Glutamatergic neuron (in vitro differentiated cells): ENCODE results near the gene AJM1. TPM values are rescaled to one million over a fixed set of nuclear protein-coding genes. Genes with fewer than 3 reads are reported as not detected.

Experiments used
- DNase-seq: peaks from one replicate; pipeline ENCODE4 v3.0.0; 2022
- H3K27ac Mint-ChIP-seq: one replicate; pipeline ENCODE4 v1.8.0; 2020; ENCODE audit warnings: mild to moderate bottlenecking, mixed read lengths, inconsistent platforms; ENCODE audit not compliant: unreplicated experiment
- H3K27me3 Mint-ChIP-seq: one replicate; pipeline ENCODE4 v1.8.0; 2020; ENCODE audit warnings: mild to moderate bottlenecking, moderate library complexity, mixed read lengths, inconsistent platforms; ENCODE audit not compliant: unreplicated experiment
- H3K36me3 Mint-ChIP-seq: one replicate; pipeline ENCODE4 v1.8.0; 2020; ENCODE audit warnings: mild to moderate bottlenecking, mixed read lengths, inconsistent platforms; ENCODE audit not compliant: unreplicated experiment
- H3K4me1 Mint-ChIP-seq: one replicate; pipeline ENCODE4 v1.8.0; 2020; ENCODE audit warnings: mild to moderate bottlenecking, low read depth, mixed read lengths, inconsistent platforms; ENCODE audit not compliant: unreplicated experiment
- H3K4me3 Mint-ChIP-seq: one replicate; pipeline ENCODE4 v1.8.0; 2020; ENCODE audit warnings: mild to moderate bottlenecking, mixed read lengths, inconsistent platforms; ENCODE audit not compliant: unreplicated experiment
- H3K9me3 Mint-ChIP-seq: one replicate; pipeline ENCODE4 v1.8.0; 2020; ENCODE audit warnings: mild to moderate bottlenecking, moderate library complexity, mixed read lengths, inconsistent platforms; ENCODE audit not compliant: unreplicated experiment
- total RNA-seq: library from RNA; stranded (reverse); fragmentation: NEBNext Ultra II Directional; extraction: Animal tissue kit (Norgen Biotek cat#: 25700); gene quantifications from one replicate; pipeline ENCODE4 v1.2.1, GENCODE V29; 2021; ENCODE audit not compliant: unreplicated experiment
- TF ChIP-seq, protein P1 (sequence below): fragments of 200-600 bp; sonication (generic); IDR thresholded peaks from one replicate; pipeline ENCODE4 v1.5.0; 2021; ENCODE audit not compliant: partially characterized antibody, unreplicated experiment

AJM1 gene
- total RNA-seq, 1 donor from 2014 or later = 15.3 TPM

GRCh38 chr9:136826188-136826541 is 16.1 kb upstream of the AJM1 start:
- peak; percentile 14 for DNase-seq
- no peak overlapping the region for H3K4me3 Mint-ChIP-seq
- peaks cover 6% of the 10 kb centered on the region for H3K9me3 Mint-ChIP-seq
- peaks cover 10% of the 10 kb centered on the region for H3K4me1 Mint-ChIP-seq
- H3K27ac Mint-ChIP-seq = no peak overlapping the region
- TF ChIP-seq, protein P1, sequence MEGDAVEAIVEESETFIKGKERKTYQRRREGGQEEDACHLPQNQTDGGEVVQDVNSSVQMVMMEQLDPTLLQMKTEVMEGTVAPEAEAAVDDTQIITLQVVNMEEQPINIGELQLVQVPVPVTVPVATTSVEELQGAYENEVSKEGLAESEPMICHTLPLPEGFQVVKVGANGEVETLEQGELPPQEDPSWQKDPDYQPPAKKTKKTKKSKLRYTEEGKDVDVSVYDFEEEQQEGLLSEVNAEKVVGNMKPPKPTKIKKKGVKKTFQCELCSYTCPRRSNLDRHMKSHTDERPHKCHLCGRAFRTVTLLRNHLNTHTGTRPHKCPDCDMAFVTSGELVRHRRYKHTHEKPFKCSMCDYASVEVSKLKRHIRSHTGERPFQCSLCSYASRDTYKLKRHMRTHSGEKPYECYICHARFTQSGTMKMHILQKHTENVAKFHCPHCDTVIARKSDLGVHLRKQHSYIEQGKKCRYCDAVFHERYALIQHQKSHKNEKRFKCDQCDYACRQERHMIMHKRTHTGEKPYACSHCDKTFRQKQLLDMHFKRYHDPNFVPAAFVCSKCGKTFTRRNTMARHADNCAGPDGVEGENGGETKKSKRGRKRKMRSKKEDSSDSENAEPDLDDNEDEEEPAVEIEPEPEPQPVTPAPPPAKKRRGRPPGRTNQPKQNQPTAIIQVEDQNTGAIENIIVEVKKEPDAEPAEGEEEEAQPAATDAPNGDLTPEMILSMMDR = no peak
- H3K36me3 Mint-ChIP-seq = no peaks in the 10 kb centered on the region
- peaks cover 7% of the 10 kb centered on the region for H3K27me3 Mint-ChIP-seq

- Mint-ChIP-seq H3K4me1 (peaks cover 9% of the 10 kb centered on the region), H3K36me3 (no peaks in the 10 kb centered on the region), H3K9me3 (peaks cover 6% of the 10 kb centered on the region), H3K4me3 (no peak overlapping the region), H3K27ac (no peak overlapping the region), H3K27me3 (peaks cover 7% of the 10 kb centered on the region)
- DNase-seq = peak; percentile 12
- TF ChIP-seq, protein P1 = no peak
These were observed 15.3 kb upstream of the AJM1 start for GRCh38 chr9:136826703-136827582.

- Mint-ChIP-seq H3K27ac (no peak overlapping the region), H3K9me3 (peaks cover 8% of the 10 kb centered on the region), H3K36me3 (no peaks in the 10 kb centered on the region), H3K4me3 (no peak overlapping the region), H3K27me3 (peaks cover 10% of the 10 kb centered on the region), H3K4me1 (peaks cover 9% of the 10 kb centered on the region)
- TF ChIP-seq, protein P1 = no peak
- peak; percentile 13 for DNase-seq
These were observed 14.3 kb upstream of the AJM1 start for GRCh38 chr9:136827794-136828473.

GRCh38 chr9:136828474-136829140 is 13.7 kb upstream of the AJM1 start:
- no peak for DNase-seq
- Mint-ChIP-seq H3K36me3 (no peaks in the 10 kb centered on the region), H3K4me3 (no peak overlapping the region), H3K9me3 (peaks cover 8% of the 10 kb centered on the region), H3K27ac (no peak overlapping the region), H3K27me3 (peaks cover 11% of the 10 kb centered on the region), H3K4me1 (peaks cover 4% of the 10 kb centered on the region)
- TF ChIP-seq, protein P1 = no peak

DNA sequence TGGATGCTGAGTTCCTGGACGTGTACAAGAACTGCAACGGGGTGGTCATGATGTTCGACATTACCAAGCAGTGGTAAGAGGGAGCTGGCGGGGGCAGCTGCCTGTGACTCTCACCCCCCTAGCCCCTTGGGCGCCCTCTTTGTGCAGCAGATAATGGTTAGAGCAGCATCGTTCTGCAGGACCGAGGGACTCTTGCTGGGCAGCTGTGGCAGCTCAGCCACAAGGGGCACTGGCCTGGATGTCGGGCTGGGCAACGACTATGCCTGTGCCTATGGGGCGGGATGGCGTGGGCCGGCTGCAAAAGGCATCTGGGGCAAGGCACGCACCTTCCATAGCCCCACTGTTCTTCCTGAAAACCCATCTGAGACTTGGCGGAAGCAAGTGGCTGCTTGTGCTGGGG is 12.9 kb upstream of the AJM1 start:
- TF ChIP-seq, protein P1 = no peak
- Mint-ChIP-seq H3K27me3 (peaks cover 17% of the 10 kb centered on the region), H3K4me3 (no peak overlapping the region), H3K27ac (no peak overlapping the region), H3K36me3 (no peaks in the 10 kb centered on the region), H3K9me3 (peaks cover 12% of the 10 kb centered on the region), H3K4me1 (peaks cover 5% of the 10 kb centered on the region)
- no peak for DNase-seq
